Measurements from ENCODE around the gene ABCA8.
"Not testable (repeated sequence)": the region's sequence is repeated elsewhere in the genome, so short reads cannot be mapped to it uniquely, and the experiment has no call there.

Gene ABCA8

GRCh38 chr17:68972119-68972704 is 17.0 kb upstream of the ABCA8 start:
- DNase-seq (ENCODE audit: low read depth) = no peak
- TF ChIP-seq CTCF (IDR thresholded peaks at IDR 0.05; ENCODE audit: control insufficient read depth, extremely low read depth, insufficient read depth) = peak; percentile 55
- no peak overlapping the region for H3K4me3 ChIP-seq (ENCODE audit: low read depth, low read length)

- TF ChIP-seq CTCF (IDR thresholded peaks at IDR 0.05; ENCODE audit: control insufficient read depth, extremely low read depth, insufficient read depth) = no peak
- no peak overlapping the region for H3K4me3 ChIP-seq (ENCODE audit: low read depth, low read length)
- no peak for DNase-seq (ENCODE audit: low read depth)
These were observed 13.9 kb upstream of the ABCA8 start for GRCh38 chr17:68969101-68969500.

GRCh38 chr17:68963958-68964357 is 8.8 kb upstream of the ABCA8 start:
- H3K4me3 ChIP-seq (ENCODE audit: low read depth, low read length) = no peak overlapping the region
- DNase-seq (ENCODE audit: low read depth) = no peak
- TF ChIP-seq CTCF (IDR thresholded peaks at IDR 0.05; ENCODE audit: control insufficient read depth, extremely low read depth, insufficient read depth) = no peak

GRCh38 chr17:68961214-68961882 is 6.2 kb upstream of the ABCA8 start:
- H3K4me3 ChIP-seq (ENCODE audit: low read depth, low read length) = no peak overlapping the region
- no peak for DNase-seq (ENCODE audit: low read depth)
- TF ChIP-seq CTCF (IDR thresholded peaks at IDR 0.05; ENCODE audit: control insufficient read depth, extremely low read depth, insufficient read depth) = no peak

- not testable (repeated sequence) for H3K4me3 ChIP-seq (ENCODE audit: low read depth, low read length); DNase-seq (ENCODE audit: low read depth)
These were observed 3.9 kb upstream of the ABCA8 start for GRCh38 chr17:68959117-68959516.

GRCh38 chr17:68957944-68958343 is 2.8 kb upstream of the ABCA8 start:
- no peak for DNase-seq (ENCODE audit: low read depth)
- no peak overlapping the region for H3K4me3 ChIP-seq (ENCODE audit: low read depth, low read length)
- no peak for TF ChIP-seq CTCF (IDR thresholded peaks at IDR 0.05; ENCODE audit: control insufficient read depth, extremely low read depth, insufficient read depth)

GRCh38 chr17:68954146-68954896 is 871 bp downstream of the ABCA8 start:
- no peak for TF ChIP-seq CTCF (IDR thresholded peaks at IDR 0.05; ENCODE audit: control insufficient read depth, extremely low read depth, insufficient read depth)
- DNase-seq (ENCODE audit: low read depth) = no peak
- H3K4me3 ChIP-seq (ENCODE audit: low read depth, low read length) = no peak overlapping the region
